ENCODE measurements around the gene ANO8.
"Not testable (repeated sequence)": the region's sequence is repeated elsewhere in the genome, so short reads cannot be mapped to it uniquely, and the experiment has no call there.

ANO8 gene

DNA sequence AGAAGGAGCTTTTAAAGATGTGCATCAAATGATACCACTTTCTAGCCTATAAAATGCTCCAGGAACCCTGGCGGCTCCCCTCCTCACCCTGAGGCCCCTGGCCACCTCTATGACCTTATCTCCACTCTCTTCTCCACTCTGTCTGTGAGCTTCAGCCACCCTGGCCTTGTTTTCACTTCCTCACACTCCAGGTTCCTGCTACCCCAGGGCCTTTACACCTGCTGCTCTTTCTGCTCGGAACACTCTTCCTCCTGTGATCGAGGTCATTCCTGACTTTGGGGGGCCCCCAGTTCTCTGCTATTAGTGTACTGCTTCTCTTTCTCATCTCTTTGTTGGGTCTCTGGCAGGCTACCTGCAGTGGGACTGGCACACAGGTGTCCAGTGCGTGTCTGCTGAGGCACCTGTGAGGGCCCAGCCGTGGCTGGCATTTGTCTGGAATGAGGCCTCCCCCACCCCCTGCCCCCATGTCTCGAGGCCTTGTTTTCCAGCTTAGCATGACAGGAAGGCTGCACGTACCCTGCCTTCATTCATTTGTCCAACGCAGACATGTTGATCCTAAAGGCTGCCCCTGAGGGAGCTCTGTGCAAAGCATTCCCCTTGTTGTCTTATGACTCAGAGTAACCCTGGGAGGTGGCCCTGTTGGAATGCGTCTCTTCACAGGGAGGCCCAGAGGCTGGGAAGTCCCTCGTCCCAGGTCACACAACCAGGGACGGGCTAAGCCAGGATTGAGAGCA, 23.0 kb downstream of the ANO8 start:
- DNase-seq (ENCODE audit: low spot score), result no peak

GRCh38 chr19:17309965-17310461, 24.6 kb downstream of the ANO8 start:
- no peak for DNase-seq (ENCODE audit: low spot score)

DNA sequence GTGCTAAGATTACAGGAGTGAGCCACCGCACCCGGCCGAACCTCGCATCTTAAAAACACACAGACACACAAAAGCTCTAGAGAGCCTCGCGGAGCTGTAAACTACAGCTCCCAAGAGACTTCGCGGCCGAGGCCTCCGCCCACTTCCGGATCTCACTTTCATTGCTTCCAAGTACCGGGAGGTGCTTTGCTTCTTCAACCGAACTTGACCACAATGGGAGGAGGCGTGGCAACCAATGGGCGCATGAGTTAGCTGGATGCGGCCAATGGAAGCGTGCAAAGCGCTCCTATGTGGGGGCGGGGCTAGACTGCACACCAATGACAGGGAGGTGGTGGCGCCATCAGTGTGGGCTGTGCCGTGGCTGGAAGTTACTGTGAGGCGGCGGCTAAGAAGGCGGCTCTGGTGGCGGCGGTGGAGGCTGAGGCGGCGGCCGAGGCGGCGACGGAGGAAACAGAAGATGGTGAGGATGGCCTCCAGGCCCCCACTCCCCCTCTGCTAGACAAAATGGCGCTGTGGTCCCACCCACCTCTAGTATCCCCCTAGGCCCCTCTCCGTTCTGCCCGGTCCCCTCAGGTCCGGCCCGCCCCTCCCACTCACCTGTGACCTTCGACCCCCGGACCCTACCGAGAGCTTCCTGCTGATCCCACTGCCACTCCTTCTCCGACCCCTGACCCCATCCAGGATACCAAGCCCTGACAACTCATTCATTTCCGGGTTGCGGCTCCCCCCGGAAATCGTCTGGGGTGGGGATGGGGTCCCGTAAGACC, 25.3 kb downstream of the ANO8 start, which contains the start of gene DDA1:
DDA1 (plus strand) TSS at position 366 of the 767 bp plus-strand sequence; CDS start at position 458, 92 bp downstream.
- DNase-seq (ENCODE audit: low spot score), result peak; percentile 100

DNA sequence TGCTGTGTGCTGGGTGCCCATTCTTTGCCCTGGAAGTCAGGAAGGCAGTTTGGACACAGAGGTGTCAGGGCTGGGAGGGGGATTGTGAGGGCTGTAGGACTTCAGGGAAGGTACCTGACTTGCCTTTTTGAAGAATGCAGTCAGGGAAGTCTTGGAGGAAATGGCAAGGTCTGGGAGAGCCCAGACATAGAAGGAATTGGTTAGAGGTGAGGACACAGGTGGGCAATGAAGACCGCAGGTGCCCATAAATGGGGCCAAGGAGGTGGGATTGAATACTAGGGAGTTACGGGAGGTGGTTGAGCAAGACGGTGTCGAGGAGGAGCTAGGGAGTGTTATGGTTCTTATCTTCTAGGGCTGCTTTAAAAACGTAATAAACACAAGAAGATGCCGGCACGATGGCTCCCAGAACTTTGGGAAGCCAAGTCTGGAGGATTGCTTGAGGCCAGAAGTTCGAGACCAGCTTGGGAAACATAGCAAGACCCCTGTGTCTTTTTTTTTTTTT, 26.7 kb downstream of the ANO8 start:
- DNase-seq (ENCODE audit: low spot score), result no peak

DNA sequence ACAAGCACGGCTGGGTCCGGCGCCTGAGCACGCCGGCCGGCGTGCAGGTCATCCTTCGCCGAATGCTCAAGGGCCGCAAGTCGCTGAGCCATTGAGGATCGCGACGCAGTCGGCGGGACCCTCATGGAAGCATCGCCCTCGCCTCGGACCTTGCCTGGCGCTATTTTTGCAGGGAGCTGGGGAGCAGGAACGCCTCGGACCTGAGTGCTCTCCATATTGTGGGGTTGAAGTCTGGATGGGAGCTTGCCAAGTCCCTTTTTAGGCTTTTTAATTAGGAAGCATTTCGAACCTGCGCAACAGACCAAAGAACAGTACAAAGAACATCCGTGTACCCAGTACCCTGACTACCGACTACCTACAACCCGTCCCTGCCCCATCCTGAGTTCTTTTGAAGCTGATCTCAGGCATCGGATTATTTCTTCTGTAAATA, 28.4 kb downstream of the ANO8 start:
- DNase-seq (ENCODE audit: low spot score), result no peak

- DNase-seq (ENCODE audit: low spot score), result peak; percentile 99
Measured at GRCh38 chr19:17305517-17306284, 29.0 kb downstream of the ANO8 start, which contains the start of gene MRPL34. Gene MRPL34, plus strand, starts transcription at chr19:17305872. Its CDS starts 21 bp downstream, at chr19:17305893.

DNA sequence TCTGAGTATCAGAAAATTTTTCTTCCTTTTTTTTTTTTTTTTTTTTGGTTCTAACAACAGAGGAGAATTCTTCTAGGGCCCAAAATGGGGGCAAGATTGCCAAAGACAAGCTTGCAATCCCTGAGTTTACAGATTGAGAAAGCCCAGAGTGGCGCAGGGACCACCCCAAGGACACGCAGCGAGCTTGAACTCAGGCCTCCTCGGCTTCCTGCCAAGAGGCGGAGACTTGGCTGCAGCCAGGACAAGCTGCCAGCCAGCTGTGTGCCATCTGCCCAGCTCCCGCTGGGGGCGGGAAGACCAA, 29.5 kb downstream of the ANO8 start:
- no peak for DNase-seq (ENCODE audit: low spot score)

DNA sequence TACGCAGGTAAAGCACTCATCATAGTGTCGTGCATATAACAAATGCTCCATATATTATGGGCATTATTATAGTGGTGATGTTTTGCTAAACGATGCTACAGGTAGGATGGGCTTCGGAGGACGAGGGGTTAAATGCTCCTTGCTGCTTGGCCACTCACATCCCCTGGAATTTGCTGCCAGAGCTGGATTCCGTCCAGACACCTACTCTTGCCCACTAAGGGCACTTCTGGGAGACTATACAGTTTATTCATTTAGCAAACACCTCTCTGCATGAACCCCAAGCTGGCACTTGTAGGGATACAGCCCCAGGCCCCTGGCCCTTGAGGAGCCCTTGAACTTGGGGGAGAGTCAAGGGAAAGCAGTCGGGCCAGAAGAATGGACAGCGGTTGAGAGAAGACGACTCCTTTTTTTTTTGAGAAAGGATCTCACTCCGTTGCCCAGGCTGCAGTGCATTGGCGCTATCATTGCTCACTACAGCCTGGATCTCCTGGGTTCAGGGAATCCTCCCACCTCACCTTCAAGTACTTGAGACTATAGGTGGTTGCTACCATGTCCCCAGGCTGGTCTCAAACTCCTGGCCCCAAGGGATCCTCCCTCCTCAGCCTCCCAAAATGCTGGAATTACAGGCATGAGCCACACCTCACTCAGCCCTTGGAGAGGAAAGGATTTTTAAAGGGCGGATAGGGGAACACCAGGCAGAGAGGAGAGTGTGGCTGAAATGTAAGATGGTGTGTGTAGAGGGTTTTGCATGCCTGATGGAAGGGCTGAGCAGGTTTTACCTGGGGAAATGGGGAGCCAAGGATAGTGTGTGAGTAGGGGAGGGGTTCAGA, 30.1 kb downstream of the ANO8 start:
- DNase-seq (ENCODE audit: low spot score), result no peak

- no peak for DNase-seq (ENCODE audit: low spot score)
Measured at GRCh38 chr19:17303940-17304267, 30.8 kb downstream of the ANO8 start.

- DNase-seq (ENCODE audit: low spot score), result peak; percentile 98
Measured at GRCh38 chr19:17303167-17303939, 31.3 kb downstream of the ANO8 start, which contains the start of gene ABHD8. Gene ABHD8, minus strand, starts transcription at chr19:17303425. Its CDS starts 1,809 bp downstream, at chr19:17301616.

- DNase-seq (ENCODE audit: low spot score), result no peak
Measured at GRCh38 chr19:17302391-17303166, 32.1 kb downstream of the ANO8 start.

DNA sequence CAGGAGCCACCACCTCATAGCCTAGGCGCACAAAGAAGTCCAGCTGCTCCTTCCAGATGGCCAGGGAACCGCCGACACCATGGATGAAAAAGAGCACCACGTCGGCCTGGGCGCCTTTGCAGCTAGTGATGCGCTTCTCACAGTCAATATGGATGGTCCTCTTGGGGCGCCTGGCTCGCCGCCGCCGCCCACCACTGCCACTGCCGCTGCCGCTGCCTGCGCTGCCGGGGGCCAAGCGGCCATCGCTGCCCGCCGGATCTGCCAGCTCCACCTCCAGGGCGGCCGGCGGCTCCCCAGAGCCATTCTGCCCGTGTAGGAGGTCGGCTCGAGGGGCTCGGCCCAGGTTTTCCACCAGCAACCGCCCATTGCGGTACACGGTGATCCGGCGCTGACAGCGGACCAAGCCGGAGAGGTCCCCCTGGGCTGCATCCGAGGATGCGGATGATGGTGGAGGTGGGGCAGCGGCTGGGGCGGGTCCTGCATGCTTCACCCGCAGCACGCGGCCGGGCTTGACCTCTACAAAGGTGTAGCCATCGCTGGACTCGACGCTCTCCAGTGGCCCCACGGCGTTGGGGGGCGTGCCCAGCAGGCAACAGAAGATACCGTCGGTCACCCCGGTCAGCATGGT, 33.5 kb downstream of the ANO8 start:
- no peak for DNase-seq (ENCODE audit: low spot score)

- no peak for DNase-seq (ENCODE audit: low spot score)
Measured at GRCh38 chr19:17296976-17297375, 37.7 kb downstream of the ANO8 start.

DNA sequence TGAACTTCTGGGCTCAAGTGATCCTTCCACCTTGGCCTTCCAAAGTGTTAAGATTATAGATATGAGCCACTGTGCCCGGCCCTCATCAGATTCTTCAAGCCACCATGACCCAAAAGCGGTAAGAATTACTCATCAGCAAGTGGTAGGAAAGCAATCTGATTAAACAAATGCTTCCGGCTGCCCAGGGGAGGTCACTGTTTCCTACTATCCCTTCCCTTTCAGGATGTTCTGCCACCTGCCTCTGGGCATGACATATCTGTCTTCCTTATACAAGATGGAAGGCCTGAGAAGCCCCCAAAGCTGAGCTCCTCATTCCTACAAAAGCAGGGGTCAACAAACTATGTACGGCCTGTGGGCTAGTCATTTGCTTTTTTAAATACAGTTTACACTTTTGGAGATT, 38.4 kb downstream of the ANO8 start:
- DNase-seq (ENCODE audit: low spot score), result no peak

DNA sequence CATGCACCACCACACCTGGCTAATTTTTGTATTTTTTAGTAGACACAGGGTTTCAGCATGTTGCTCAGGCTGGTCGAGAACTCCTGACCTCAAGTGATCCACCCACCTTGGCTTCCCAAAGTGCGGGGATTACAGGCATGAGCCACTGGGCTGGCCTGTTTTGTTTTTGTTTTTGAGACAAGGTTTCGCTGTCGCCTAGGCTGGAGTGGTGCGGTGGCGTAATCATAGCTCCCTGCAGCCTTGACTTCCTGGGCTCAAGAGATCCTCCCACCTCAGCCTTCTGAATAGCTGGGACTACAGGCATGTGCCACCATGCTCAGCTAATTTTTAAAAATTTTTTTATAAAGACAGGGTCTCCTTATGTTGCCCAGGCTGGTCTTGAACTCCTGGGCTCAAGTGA, 39.1 kb downstream of the ANO8 start:
- not testable (repeated sequence) for DNase-seq (ENCODE audit: low spot score)

DNA sequence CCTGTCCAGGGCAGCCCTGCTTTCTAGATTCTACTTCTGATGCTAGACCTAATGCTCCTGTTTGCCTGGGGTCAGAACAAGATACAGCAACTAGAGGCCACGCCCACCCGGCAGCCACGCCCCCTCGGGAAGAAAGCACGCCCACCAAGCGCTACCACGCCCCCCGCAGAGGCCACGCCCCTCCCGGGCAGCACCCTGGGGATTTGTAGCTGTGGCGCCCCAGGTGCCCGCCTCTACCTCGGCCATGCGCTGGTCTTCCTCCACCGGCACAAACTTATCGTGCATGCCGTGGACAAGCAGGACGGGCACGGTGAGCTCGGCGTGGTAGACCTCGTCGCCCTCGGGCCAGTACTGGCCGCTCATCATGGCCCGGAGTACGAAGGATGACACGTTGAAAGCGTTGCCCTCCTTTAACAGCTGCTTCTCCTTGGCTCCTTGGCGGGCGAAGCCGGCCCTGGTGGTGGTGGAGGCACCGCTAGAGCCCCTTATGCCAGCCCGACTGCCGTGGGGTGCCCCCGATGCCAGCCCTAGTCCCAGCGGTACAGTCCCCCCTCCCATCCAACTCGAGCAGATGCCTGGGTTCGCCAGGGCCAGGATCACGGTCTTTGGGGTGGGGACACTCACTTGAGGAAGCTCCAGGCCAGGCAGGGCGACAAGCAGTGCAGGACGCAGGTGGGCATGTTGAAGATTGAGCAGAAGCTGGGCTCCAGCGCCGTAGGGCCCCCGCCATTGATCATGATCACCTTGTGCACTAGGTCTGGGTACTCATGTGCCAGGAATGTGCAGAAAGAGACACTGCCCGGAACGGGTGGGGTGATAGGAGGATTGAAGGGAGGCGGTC, 40.4 kb downstream of the ANO8 start:
- DNase-seq (ENCODE audit: low spot score), result no peak

DNA sequence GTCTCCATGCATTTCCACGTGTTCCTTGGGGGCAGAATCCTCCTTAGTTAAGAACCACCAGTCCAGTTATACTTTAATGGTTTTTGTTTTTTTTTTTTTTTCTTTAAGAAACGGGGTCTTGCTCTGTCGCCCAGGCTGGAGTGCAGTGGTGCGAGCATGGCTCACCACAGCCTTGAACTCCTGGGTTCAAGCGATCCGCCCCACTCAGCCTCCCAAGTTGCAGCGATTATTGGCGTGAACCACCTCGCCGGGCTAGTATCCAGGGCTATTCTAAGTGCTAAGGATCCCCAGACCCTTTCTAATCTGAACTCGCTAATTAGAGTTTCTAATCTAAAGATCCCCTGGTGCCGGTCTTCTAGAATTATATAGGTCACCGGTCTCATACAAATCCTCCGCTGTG, 41.0 kb downstream of the ANO8 start:
- no peak for DNase-seq (ENCODE audit: low spot score)

DNA sequence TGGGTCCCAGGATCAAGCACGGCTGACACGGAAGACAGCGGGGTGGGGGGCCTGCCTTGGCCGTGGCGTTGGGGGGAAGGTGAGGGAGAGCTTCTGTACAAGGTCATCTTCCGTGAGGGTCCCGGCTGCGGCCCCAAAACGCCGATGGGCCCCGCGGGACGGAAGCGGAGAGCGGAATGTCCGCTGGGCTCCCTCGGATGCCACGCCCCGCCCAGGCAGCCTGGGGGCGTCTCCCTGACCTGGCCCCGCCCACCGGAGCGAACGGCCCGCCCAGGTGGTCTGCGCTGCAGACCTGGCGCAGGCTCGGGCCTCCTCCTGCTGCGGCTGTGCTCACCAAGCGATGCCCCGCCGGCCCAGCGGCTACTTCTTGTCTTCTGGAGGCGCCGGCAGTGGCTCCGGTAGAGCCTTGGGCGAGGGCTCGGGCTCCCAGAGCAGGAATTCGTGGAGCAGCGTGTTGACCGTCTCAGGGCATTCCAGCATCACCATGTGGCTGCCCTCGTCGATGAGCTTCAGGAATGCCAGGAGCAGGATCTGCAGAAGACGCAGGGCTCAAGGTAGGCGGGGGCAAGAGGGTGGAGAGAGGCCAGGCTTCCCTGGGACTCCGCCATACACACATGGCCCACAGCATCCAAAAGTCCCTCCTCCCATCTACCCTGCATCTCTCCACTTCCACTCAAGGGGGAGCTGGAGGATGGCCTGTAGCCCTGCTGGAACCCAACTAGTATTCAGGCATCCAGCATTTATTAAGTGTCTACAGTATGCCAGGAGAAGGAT, 42.2 kb downstream of the ANO8 start:
- DNase-seq (ENCODE audit: low spot score), result peak; percentile 94

All from cerebellar cortex (tissue), 1 donor.